ENCODE data around the gene LMX1B.

DNA sequence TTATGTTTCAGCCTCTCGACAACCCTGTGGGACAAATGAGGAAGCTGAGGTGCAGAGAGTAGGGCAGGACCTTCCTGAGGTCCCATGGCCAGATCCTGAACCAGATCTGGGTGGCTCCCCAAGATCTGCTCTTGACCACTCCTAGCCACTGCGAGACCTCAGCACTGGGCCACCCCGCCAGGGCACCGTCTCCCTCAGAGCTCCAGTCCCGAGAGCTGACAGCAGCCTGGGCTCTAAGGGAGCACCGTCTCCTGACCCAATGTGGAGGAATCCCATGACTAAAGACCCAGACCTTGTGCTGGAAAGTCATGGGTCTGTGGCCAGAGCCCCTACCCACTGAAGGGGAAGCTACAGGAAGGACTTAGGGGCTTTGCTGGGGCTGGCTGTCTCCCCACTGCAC, 4.5 kb upstream of the LMX1B start:
- no peak for TF ChIP-seq CTCF (conservative IDR thresholded peaks at IDR 0.05 in 1 of 2, IDR thresholded peaks at IDR 0.05 in 1 of 2; ENCODE audit: extremely low read depth in 1 of 2, insufficient read depth in 1 of 2, low read depth in 1 of 2, low read length in 2 of 2)
- no peak for TF ChIP-seq EZH2 (IDR thresholded peaks at IDR 0.05; ENCODE audit: borderline replicate concordance, low read length)

Measured in mammary epithelial cell (primary cell).